K562 (cell line): ENCODE results near the gene IDUA. TPM values are rescaled to one million over a fixed set of nuclear protein-coding genes. Genes with fewer than 3 reads are reported as not detected.

Experiments used
- ATAC-seq: fragments of 200-7000 bp; cut with Tn5 transposase; 3 replicates; pipeline ENCODE4 v1.9.1; 2020; ENCODE audit warnings: moderate library complexity
- BruUV-seq: library from RNA; stranded (reverse); fragments of 400-500 nt; replicated peaks from 2 replicates; lab custom pipeline; 2021; lab: Mats Ljungman, UMichigan
- CTCF ChIA-PET: fragments of 300-600 bp; formaldehyde crosslinking; extraction: SDS; loops from one replicate; lab custom pipeline; 2021; ENCODE audit warnings: low intra/inter-chr PET ratio; lab: Yijun Ruan, JAX
- POLR2A ChIA-PET: fragments of 300-600, 350-650 bp; sonication (Branson Sonifier 250); formaldehyde crosslinking; extraction: SDS; loops from one replicate; lab custom pipeline; 2021; ENCODE audit warnings: antibody characterized with exemption, inconsistent platforms; lab: Yijun Ruan, JAX
- DNase-seq, 4 experiments: peaks; one replicate each; pipeline versions ENCODE4 v3.0.0 to v3.0.0-alpha.2; 2011 to 2018; ENCODE audit warnings: low spot score in 3 of 4, mixed read lengths in 3 of 4; ENCODE audit errors: extremely low read depth in 1 of 4
- FAIRE-seq: peaks from 2 replicates; lab custom pipeline; 2011; peaks lifted over from hg19 to GRCh38; lab: Jason Lieb, UNC
- H2AFZ ChIP-seq: 2 replicates; pipeline ENCODE4 v1.6.0; 2011; ENCODE audit warnings: low read depth, low read length, control low read depth, inconsistent platforms
- H3K27ac ChIP-seq: fragments of 200-600 bp; 3 replicates; pipeline ENCODE4 v1.8.0; 2011; ENCODE audit warnings: low read depth, mild to moderate bottlenecking, control low read depth, inconsistent platforms, low read length, moderate library complexity, mixed read lengths; ENCODE audit errors: extremely low read depth
- H3K27me3 ChIP-seq, 2 experiments: fragments of 300-600 bp in 1 of 2; 2 replicates in 1 of 2; 3 replicates in 1 of 2; pipeline versions ENCODE4 v1.6.0 to v1.8.0; 2011; ENCODE audit warnings: inconsistent platforms in 2 of 2, low read length in 2 of 2, mild to moderate bottlenecking in 1 of 2, mixed read lengths in 1 of 2, moderate library complexity in 1 of 2; ENCODE audit not compliant: control insufficient read depth in 2 of 2, insufficient read depth in 2 of 2
- H3K36me3 ChIP-seq: fragments of 300-600 bp; 3 replicates; pipeline ENCODE4 v1.8.0; 2011; ENCODE audit warnings: mild to moderate bottlenecking, low read length, inconsistent platforms; ENCODE audit not compliant: control insufficient read depth, insufficient read depth
- H3K4me1 ChIP-seq, 2 experiments: fragments of 200-600 bp in 1 of 2; replicated peaks in 1 of 2; 2 replicates in 1 of 2; 3 replicates in 1 of 2; pipeline versions ENCODE4 v1.5.1 to v1.8.0; 2011; ENCODE audit warnings: inconsistent platforms in 2 of 2, low read length in 2 of 2, mild to moderate bottlenecking in 1 of 2, mixed read lengths in 1 of 2, moderate library complexity in 1 of 2; ENCODE audit not compliant: control insufficient read depth in 2 of 2, insufficient read depth in 2 of 2
- H3K4me2 ChIP-seq: 2 replicates; pipeline ENCODE4 v1.6.1; 2011; ENCODE audit warnings: low read length, control low read depth, inconsistent platforms, mixed read lengths; ENCODE audit not compliant: insufficient read depth
- H3K4me3 ChIP-seq: fragments of 200-600 bp; sonication (generic), shearing (Covaris generic); 2 replicates; pipeline ENCODE4 v1.5.1; 2016; ENCODE audit warnings: control low read depth, inconsistent platforms
- H3K79me2 ChIP-seq: fragments of 200-600 bp; 3 replicates; pipeline ENCODE4 v1.8.0; 2011; ENCODE audit warnings: low read length, inconsistent platforms; ENCODE audit not compliant: control insufficient read depth, insufficient read depth
- H3K9ac ChIP-seq, 2 experiments: 2 replicates each; pipeline versions ENCODE4 v1.6.0 to v1.6.1; 2011; ENCODE audit warnings: low read depth in 2 of 2, low read length in 2 of 2, control low read depth in 1 of 2, inconsistent platforms in 1 of 2, mild to moderate bottlenecking in 1 of 2, mixed read lengths in 1 of 2; ENCODE audit not compliant: insufficient read depth in 1 of 2
- H3K9me1 ChIP-seq: one replicate; pipeline ENCODE4 v1.6.0; 2011; ENCODE audit warnings: inconsistent platforms, mild to moderate bottlenecking, low read length, moderate library complexity; ENCODE audit not compliant: control insufficient read depth, insufficient read depth
- H3K9me3 ChIP-seq: replicated peaks from 2 replicates; pipeline ENCODE4 v1.5.1; 2011; ENCODE audit warnings: low read depth, low read length, inconsistent platforms; ENCODE audit not compliant: control insufficient read depth, insufficient read depth
- H4K20me1 ChIP-seq: replicated peaks from 2 replicates; pipeline ENCODE4 v1.6.1; 2011; ENCODE audit warnings: low read length, inconsistent platforms, mixed read lengths; ENCODE audit not compliant: control insufficient read depth, insufficient read depth
- ARNT ChIP-seq, 2 experiments: fragments of 450-650 bp; IDR thresholded peaks; 2 replicates each; pipeline ENCODE4 v1.6.1; 2016; ENCODE audit warnings: mild to moderate bottlenecking in 1 of 2
- CCAR2 ChIP-seq: fragments of 200-400 bp; formaldehyde crosslinking; IDR thresholded peaks from 2 replicates; pipeline ENCODE4 v1.6.1; 2017; ENCODE audit warnings: mild to moderate bottlenecking, low read depth, low read length
- CXXC5 ChIP-seq: fragments of 250-450 bp; sonication (Bioruptor Pico); IDR thresholded peaks from 2 replicates; pipeline ENCODE4 v1.8.0; 2022; ENCODE audit warnings: inconsistent platforms, mild to moderate bottlenecking, moderate library complexity
- HEY1 ChIP-seq: fragments of 250-450 bp; sonication (Bioruptor Pico); IDR thresholded peaks from 2 replicates; pipeline ENCODE4 v1.5.0; 2020; ENCODE audit warnings: mild to moderate bottlenecking, moderate library complexity, borderline replicate concordance
- MLX ChIP-seq, 2 experiments: fragments of 450-650 bp in 1 of 2; sonication (generic) in 1 of 2; formaldehyde crosslinking; conservative IDR thresholded peaks; 2 replicates each; pipeline versions ENCODE4 v1.4.0 to v1.8.1; 2020 to 2022; ENCODE audit warnings: mild to moderate bottlenecking in 1 of 2, missing genetic modification reagents in 1 of 2
- PHB ChIP-seq: fragments of 250-450 bp; sonication (Bioruptor Pico); IDR thresholded peaks from 2 replicates; pipeline ENCODE4 v1.5.0; 2021
- POLR2G ChIP-seq: fragments of 200-400 bp; formaldehyde crosslinking; IDR thresholded peaks from 2 replicates; pipeline ENCODE4 v1.6.1; 2017; ENCODE audit warnings: low read depth, mild to moderate bottlenecking, antibody characterized with exemption, low read length, moderate library complexity
- RFX5 ChIP-seq: IDR thresholded peaks from 2 replicates; pipeline ENCODE4 v1.6.1; 2011; ENCODE audit warnings: low read depth, mild to moderate bottlenecking, improper control_type of control experiment, low read length
- SMARCA4 ChIP-seq: fragments of 450-650 bp; IDR thresholded peaks from 2 replicates; pipeline ENCODE4 v1.6.1; 2016
- ZKSCAN1 ChIP-seq: fragments of 150-350 bp; IDR thresholded peaks from 2 replicates; pipeline ENCODE4 v1.6.1; 2016; ENCODE audit warnings: low read depth, low read length
- ZNF740 ChIP-seq, 3 experiments: fragments of 200-800 bp in 1 of 3; sonication (Bioruptor generic) in 1 of 3; sonication (generic) in 1 of 3; formaldehyde crosslinking in 1 of 3; IDR thresholded peaks; 2 replicates each; pipeline versions ENCODE4 v1.6.1 to v1.8.0; 2016 to 2022; ENCODE audit warnings: mild to moderate bottlenecking in 2 of 3, missing compliant biosample characterization in 2 of 3, missing genetic modification characterization in 2 of 3, missing genetic modification reagents in 1 of 3
- WGBS: fragments of 100-300 bp; shearing (Covaris generic); methylation state at CpG from one replicate; pipeline ENCODE4 v1.1.6; 2016; ENCODE audit warnings: low coverage, mixed read lengths; ENCODE audit not compliant: insufficient coverage; ENCODE audit errors: missing lambda C conversion rate; 5-methylcytosine and 5-hydroxymethylcytosine counted together
- in situ Hi-C: fragments of 300-500 bp; cut with MboI; formaldehyde crosslinking; loops from 4 replicates; pipeline ENCODE4 v1.15.0; 2018; ENCODE audit warnings: inconsistent platforms, mixed read lengths
- intact Hi-C: fragments of 100-400 bp; cut with micrococcal nuclease; formaldehyde crosslinking; loops from 2 replicates; pipeline ENCODE4 v1.14.2; 2022
- polyA plus RNA-seq, 8 experiments: library from polyadenylated mRNA; depleted of rRNA in 4 of 8; stranded (reverse) in 5 of 8; unstranded in 3 of 8; fragments of >200 nt; fragmentation: Nextera tagmentation in 2 of 8; fragmentation: Illumina TruSeq in 1 of 8; extraction: Ambion mirVana in 2 of 8; extraction: Trizol in 1 of 8; gene quantifications; 2 replicates each; pipeline versions ENCODE4 v1.2.1 to v1.2.3, GENCODE V29; 2011 to 2014; ENCODE audit warnings: inconsistent platforms in 1 of 8, missing spikeins in 1 of 8
- total RNA-seq, 7 experiments: library from RNA; depleted of rRNA in 6 of 7; stranded (reverse); fragments of >200 nt in 6 of 7; fragmentation: Illumina TruSeq in 2 of 7; extraction: Trizol in 2 of 7; gene quantifications; 2 replicates each; pipeline versions ENCODE4 v1.2.1 to v1.2.3, GENCODE V29; 2011 to 2021; ENCODE audit warnings: low replicate concordance in 1 of 7

The IDUA gene
- total and polyA plus RNA-seq, 9 of the 15 experiments (the other 6 are each of a cell fraction or from before 2014, with no cell fraction given), result 0.04 to 16.1 (median 1.2) TPM

- Histone ChIP-seq H2AFZ (no peak overlapping the region), H3K27ac (no peak overlapping the region), H3K9me1 (no peaks in the 10 kb centered on the region), H3K9ac (peak overlapping the region in 1 of 2 experiments; percentile 75; a peak in 2 of 4 replicates), H3K79me2 (no peaks in the 10 kb centered on the region), H4K20me1 (0 out of 2 replicates have a peak, but pooled peaks cover 4% of the 10 kb centered on the region), H3K4me1 (peaks cover 0 to 48% of the 10 kb centered on the region in 2 experiments; a peak in 2 of 5 replicates), H3K9me3 (no peaks in the 10 kb centered on the region), H3K27me3 (no peaks in the 10 kb centered on the region), H3K4me3 (no peak overlapping the region), H3K4me2 (no peak overlapping the region), H3K36me3 (no peaks in the 10 kb centered on the region)
- in situ Hi-C loops (no loop called here), intact Hi-C loops (no loop called here)
- CTCF ChIA-PET, result no interaction called here
- POLR2A ChIA-PET, result interaction anchor here (1.2 kb wide), 1 partner anchor 15 kb away, joined by 4 read pairs; the partner anchor contains the start of genes GAK and TMEM175
- BruUV-seq, result no TSS peak
- no peak for FAIRE-seq
- WGBS, result 60% methylated on average over 15 of the region's 19 CpGs
- DNase-seq, result no peak
- TF ChIP-seq RFX5 (no peak), ARNT (IDR thresholded peaks at IDR 0.05) (no peak), MLX (CRISPR knock-in tag; conservative IDR thresholded peaks at IDR 0.05) (no peak), HEY1 (CRISPR knock-in tag) (no peak), SMARCA4 (no peak), POLR2G (0 out of 2 replicates have a peak, but pooled peaks have one; percentile 10), ZKSCAN1 (no peak), CXXC5 (CRISPR knock-in tag) (no peak), PHB (CRISPR knock-in tag) (no peak), ZNF740 (CRISPR knock-in tag; IDR thresholded peaks at IDR 0.05) (0 out of 2 replicates have a peak, but pooled peaks have one; percentile 13), ZNF740 (tag; IDR thresholded peaks at IDR 0.05) (no peak), CCAR2 (no peak)
- no peak for ATAC-seq
These were observed 39.3 kb upstream of the IDUA start for GRCh38 chr4:947491-947971.
